BE2C (cell line): ENCODE results near the gene EPB41L3.
"Not testable (repeated sequence)": the region's sequence is repeated elsewhere in the genome, so short reads cannot be mapped to it uniquely, and the experiment has no call there.

Experiments
- DNase-seq: peaks from one replicate; pipeline ENCODE4 v3.0.0-alpha.2; 2020
- H3K27me3 ChIP-seq: fragments of 250-450 bp; sonication (Bioruptor Pico); 2 replicates; pipeline ENCODE4 v1.5.1; 2020; ENCODE audit warnings: mild to moderate bottlenecking
- H3K36me3 ChIP-seq: fragments of 250-450 bp; sonication (Bioruptor Pico); 2 replicates; pipeline ENCODE4 v1.5.1; 2020; ENCODE audit warnings: mild to moderate bottlenecking
- H3K4me1 ChIP-seq: fragments of 250-450 bp; sonication (Bioruptor Pico); 2 replicates; pipeline ENCODE4 v1.5.1; 2020
- H3K4me3 ChIP-seq: 2 replicates; pipeline ENCODE4 v1.5.1; 2011; ENCODE audit warnings: low read depth, low read length
- H3K9me3 ChIP-seq: fragments of 250-450 bp; sonication (Bioruptor Pico); 2 replicates; pipeline ENCODE4 v1.5.1; 2020
- TF ChIP-seq, protein P1 (sequence below): IDR thresholded peaks from 2 replicates; pipeline ENCODE4 v1.5.1; 2012; ENCODE audit warnings: mild to moderate bottlenecking, low read depth, low read length

The EPB41L3 gene

DNA sequence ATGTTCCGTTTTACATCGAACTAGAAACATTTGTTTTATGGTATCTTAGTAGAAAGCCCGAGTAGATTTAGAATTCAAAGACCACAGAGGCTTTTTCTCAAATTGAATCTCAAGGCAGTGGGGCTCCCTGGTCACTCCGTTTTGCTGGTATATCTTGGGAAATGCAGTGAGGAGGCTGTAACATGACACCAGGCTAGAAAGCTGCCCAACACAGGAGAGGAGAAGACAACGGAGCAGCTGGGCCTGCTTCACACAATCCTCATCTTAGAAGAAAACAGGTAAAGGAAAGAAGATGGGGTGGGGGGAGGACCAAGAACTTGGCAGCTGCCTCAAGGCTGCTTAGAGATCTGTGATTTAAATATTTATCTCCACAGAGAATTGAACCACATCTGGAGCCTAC lies 38.3 kb upstream of the EPB41L3 start:
- Histone ChIP-seq H3K36me3 (no peaks in the 10 kb centered on the region), H3K27me3 (no peaks in the 10 kb centered on the region), H3K4me3 (no peak overlapping the region), H3K4me1 (no peaks in the 10 kb centered on the region), H3K9me3 (no peaks in the 10 kb centered on the region)
- DNase-seq, result no peak
- TF ChIP-seq, protein P1, sequence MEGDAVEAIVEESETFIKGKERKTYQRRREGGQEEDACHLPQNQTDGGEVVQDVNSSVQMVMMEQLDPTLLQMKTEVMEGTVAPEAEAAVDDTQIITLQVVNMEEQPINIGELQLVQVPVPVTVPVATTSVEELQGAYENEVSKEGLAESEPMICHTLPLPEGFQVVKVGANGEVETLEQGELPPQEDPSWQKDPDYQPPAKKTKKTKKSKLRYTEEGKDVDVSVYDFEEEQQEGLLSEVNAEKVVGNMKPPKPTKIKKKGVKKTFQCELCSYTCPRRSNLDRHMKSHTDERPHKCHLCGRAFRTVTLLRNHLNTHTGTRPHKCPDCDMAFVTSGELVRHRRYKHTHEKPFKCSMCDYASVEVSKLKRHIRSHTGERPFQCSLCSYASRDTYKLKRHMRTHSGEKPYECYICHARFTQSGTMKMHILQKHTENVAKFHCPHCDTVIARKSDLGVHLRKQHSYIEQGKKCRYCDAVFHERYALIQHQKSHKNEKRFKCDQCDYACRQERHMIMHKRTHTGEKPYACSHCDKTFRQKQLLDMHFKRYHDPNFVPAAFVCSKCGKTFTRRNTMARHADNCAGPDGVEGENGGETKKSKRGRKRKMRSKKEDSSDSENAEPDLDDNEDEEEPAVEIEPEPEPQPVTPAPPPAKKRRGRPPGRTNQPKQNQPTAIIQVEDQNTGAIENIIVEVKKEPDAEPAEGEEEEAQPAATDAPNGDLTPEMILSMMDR, result no peak

DNA sequence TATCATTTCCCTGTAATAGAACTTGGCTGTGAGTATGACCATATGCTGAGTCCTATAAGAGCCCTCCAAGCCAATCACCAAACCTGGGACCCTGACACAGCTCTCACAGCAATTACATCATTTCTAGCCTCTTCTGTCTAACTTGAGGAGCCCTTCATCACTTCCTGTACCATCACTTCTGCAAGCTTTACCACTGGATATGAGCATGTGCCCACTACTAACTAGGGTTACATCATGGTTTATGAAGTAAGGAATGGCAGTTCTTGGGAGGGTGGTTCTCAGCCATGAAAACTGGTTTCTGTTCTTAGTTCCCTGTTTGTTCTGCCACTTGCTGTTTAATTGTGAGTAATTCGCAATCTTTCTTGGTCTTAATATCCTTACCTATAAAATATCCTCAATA lies 31.0 kb upstream of the EPB41L3 start:
- Histone ChIP-seq H3K4me3 (no peak overlapping the region), H3K9me3 (no peaks in the 10 kb centered on the region), H3K4me1 (no peaks in the 10 kb centered on the region), H3K36me3 (no peaks in the 10 kb centered on the region), H3K27me3 (no peaks in the 10 kb centered on the region)
- TF ChIP-seq, protein P1, result no peak
- no peak for DNase-seq

DNA sequence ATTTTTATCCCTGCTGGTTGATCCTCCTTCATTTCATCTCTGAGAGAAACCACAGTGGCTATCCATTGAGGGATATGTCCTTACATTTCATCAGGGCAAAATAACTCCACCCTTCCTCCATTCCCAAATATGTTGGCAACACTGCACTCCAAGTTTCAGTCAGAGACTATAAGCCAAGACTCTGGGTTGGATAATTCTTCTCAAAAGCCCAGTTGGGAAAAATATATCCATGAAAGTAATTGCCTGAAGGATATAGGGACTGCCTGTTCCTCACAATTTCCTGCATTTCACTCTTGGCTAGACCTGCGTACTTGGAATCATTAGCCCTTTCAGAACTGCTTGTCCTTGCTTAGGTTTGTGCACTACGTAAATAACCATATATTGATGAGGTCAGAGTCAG lies 27.9 kb upstream of the EPB41L3 start:
- Histone ChIP-seq H3K36me3 (no peaks in the 10 kb centered on the region), H3K27me3 (no peaks in the 10 kb centered on the region), H3K4me3 (no peak overlapping the region), H3K9me3 (no peaks in the 10 kb centered on the region), H3K4me1 (no peaks in the 10 kb centered on the region)
- TF ChIP-seq, protein P1, result no peak
- DNase-seq, result no peak

DNA sequence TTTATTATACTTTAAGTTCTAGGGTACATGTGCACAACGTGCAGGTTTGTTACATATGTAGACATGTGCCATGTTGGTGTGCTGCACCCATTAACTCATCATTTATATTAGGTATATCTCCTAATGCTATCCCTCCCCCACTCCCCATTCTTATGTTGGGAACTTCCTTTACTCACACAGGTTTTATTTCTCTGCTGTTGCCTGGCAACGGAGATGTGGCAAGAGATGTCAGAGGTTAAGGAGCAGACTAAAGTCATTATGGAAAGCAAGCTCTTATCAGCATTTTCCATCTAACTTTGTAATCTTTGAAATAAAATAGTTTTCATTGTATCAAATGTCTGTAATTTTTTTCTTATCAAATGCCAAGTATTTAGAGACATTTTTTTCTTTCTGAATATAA lies 26.8 kb upstream of the EPB41L3 start:
- H3K4me1 ChIP-seq, H3K36me3 ChIP-seq, H3K4me3 ChIP-seq, H3K9me3 ChIP-seq, DNase-seq, H3K27me3 ChIP-seq: not testable (repeated sequence)

DNA sequence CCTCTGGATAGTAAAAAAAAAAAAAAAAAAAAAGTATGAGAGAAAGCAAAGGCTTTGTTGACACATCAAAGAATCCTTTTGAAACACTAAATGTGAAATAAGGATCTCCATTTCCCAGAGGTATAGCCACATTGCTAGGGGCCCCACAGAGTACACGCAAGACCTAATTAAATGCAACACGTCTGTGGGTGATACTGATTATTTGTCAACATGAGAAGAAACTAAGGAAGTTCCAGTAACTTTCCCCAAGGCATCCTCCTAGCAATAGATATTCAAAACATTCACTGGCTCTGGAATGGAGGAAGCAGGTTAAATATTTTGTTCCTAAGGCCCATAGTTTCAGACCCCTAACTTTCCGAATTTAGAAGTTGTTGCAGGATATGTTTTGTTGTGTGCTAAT lies 24.6 kb upstream of the EPB41L3 start:
- Histone ChIP-seq H3K4me1 (no peaks in the 10 kb centered on the region), H3K9me3 (no peaks in the 10 kb centered on the region), H3K36me3 (no peaks in the 10 kb centered on the region), H3K27me3 (no peaks in the 10 kb centered on the region), H3K4me3 (no peak overlapping the region)
- TF ChIP-seq, protein P1, result no peak
- no peak for DNase-seq

DNA sequence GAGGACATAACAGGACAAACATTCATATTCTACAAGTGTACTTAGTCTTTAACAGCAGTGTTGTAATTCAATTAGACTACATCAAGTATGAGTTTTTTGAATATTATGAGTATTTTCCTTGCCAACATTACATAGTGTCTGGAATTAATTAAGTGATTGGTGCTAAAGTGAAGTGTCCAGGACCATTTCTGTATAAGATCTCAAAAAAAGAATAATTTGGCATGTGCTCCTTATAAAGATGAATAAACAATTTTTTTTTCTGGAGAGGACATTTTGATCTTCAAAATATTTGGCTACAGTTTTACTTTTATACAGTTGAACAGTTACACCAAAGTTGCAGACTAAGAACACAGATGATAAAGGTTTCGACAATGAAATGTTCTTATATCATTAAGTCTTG lies 15.1 kb upstream of the EPB41L3 start:
- H3K36me3 ChIP-seq, result no peaks in the 10 kb centered on the region
- no peaks in the 10 kb centered on the region for H3K9me3 ChIP-seq
- DNase-seq, result no peak
- TF ChIP-seq, protein P1, result no peak
- H3K27me3 ChIP-seq, result no peaks in the 10 kb centered on the region
- H3K4me1 ChIP-seq, result no peaks in the 10 kb centered on the region
- no peak overlapping the region for H3K4me3 ChIP-seq
